GM18907 (cell line): Measurements from ENCODE around the gene C1orf174.

Source experiments
- ATAC-seq: cut with Tn5 transposase; IDR thresholded peaks from one replicate; pipeline ENCODE4 v1.9.1; 2021; ENCODE audit warnings: mild to moderate bottlenecking, moderate library complexity; ENCODE audit not compliant: unreplicated experiment

Gene C1orf174

GRCh38 chr1:3879099-3879498 lies 21.0 kb downstream of the C1orf174 start:
- no peak for ATAC-seq

- no peak for ATAC-seq
Observed at GRCh38 chr1:3876716-3877115, 23.4 kb downstream of the C1orf174 start.

- ATAC-seq, result no peak
Observed at GRCh38 chr1:3874736-3875135, 25.3 kb downstream of the C1orf174 start.

- no peak for ATAC-seq
Observed at GRCh38 chr1:3872546-3872945, 27.5 kb downstream of the C1orf174 start.

GRCh38 chr1:3871451-3871805 lies 28.6 kb downstream of the C1orf174 start:
- no peak for ATAC-seq

- no peak for ATAC-seq
Observed at GRCh38 chr1:3869751-3870301, 30.2 kb downstream of the C1orf174 start.

- ATAC-seq, result no peak
Observed at GRCh38 chr1:3868464-3869006, 31.5 kb downstream of the C1orf174 start.

- ATAC-seq, result no peak
Observed at GRCh38 chr1:3865606-3866160, 34.4 kb downstream of the C1orf174 start.

- ATAC-seq, result no peak
Observed at GRCh38 chr1:3864884-3865283, 35.2 kb downstream of the C1orf174 start.

- ATAC-seq, result no peak
Observed at GRCh38 chr1:3863231-3863935, 36.7 kb downstream of the C1orf174 start.

GRCh38 chr1:3858231-3858981 lies 41.7 kb downstream of the C1orf174 start:
- no peak for ATAC-seq

GRCh38 chr1:3857791-3858129 lies 42.3 kb downstream of the C1orf174 start:
- no peak for ATAC-seq

GRCh38 chr1:3856923-3857790 lies 42.9 kb downstream of the C1orf174 start, which contains the start of the genes CEP104 and DFFB:
Gene CEP104 (minus strand): TSS chr1:3857211. CDS start chr1:3852407, 4,804 bp downstream.
Gene DFFB (plus strand): TSS chr1:3857476. CDS start chr1:3857604, 128 bp downstream.
- ATAC-seq, result peak; percentile 95

GRCh38 chr1:3852711-3853485 lies 47.2 kb downstream of the C1orf174 start:
- no peak for ATAC-seq

GRCh38 chr1:3852091-3852490 lies 48.0 kb downstream of the C1orf174 start:
- ATAC-seq, result no peak

- ATAC-seq, result no peak
Observed at GRCh38 chr1:3851292-3851691, 48.8 kb downstream of the C1orf174 start.

- no peak for ATAC-seq
Observed at GRCh38 chr1:3850857-3851256, 49.2 kb downstream of the C1orf174 start.

GRCh38 chr1:3847081-3847480 lies 53.0 kb downstream of the C1orf174 start:
- ATAC-seq, result no peak

- no peak for ATAC-seq
Observed at GRCh38 chr1:3846541-3846940, 53.5 kb downstream of the C1orf174 start.

- no peak for ATAC-seq
Observed at GRCh38 chr1:3842912-3843311, 57.2 kb downstream of the C1orf174 start.
